Nephron progenitor cell (in vitro differentiated cells): ENCODE measurements around the gene LTBP1.

Experiments
- DNase-seq: peaks from one replicate; pipeline ENCODE4 v3.0.0; 2021
- H3K27ac Mint-ChIP-seq: 2 replicates; pipeline ENCODE4 v1.8.0; 2021; ENCODE audit warnings: mild to moderate bottlenecking, moderate library complexity, mixed read lengths
- H3K27me3 Mint-ChIP-seq: 2 replicates; pipeline ENCODE4 v1.8.0; 2021; ENCODE audit warnings: mild to moderate bottlenecking, low read depth, mixed read lengths; ENCODE audit not compliant: poor library complexity
- H3K36me3 Mint-ChIP-seq: 2 replicates; pipeline ENCODE4 v1.8.0; 2021; ENCODE audit warnings: low read depth, mixed read lengths
- H3K4me1 Mint-ChIP-seq: 2 replicates; pipeline ENCODE4 v1.8.0; 2021; ENCODE audit warnings: mixed read lengths
- H3K4me3 Mint-ChIP-seq: 2 replicates; pipeline ENCODE4 v1.8.0; 2021; ENCODE audit warnings: mild to moderate bottlenecking, moderate library complexity, mixed read lengths
- H3K9me3 Mint-ChIP-seq: 2 replicates; pipeline ENCODE4 v1.8.0; 2021; ENCODE audit warnings: mild to moderate bottlenecking, moderate library complexity, mixed read lengths
- CTCF ChIP-seq: fragments of 200-600 bp; sonication (generic); IDR thresholded peaks from 2 replicates; pipeline ENCODE4 v1.5.0; 2021; ENCODE audit warnings: antibody characterized with exemption

The LTBP1 gene

GRCh38 chr2:33336036-33336625, 389.4 kb downstream of the LTBP1 start:
- no peak for TF ChIP-seq CTCF

GRCh38 chr2:33337385-33337960, 390.7 kb downstream of the LTBP1 start:
- Mint-ChIP-seq H3K4me1 (peaks cover 18% of the 10 kb centered on the region), H3K36me3 (peaks cover 46% of the 10 kb centered on the region), H3K27me3 (no peaks in the 10 kb centered on the region), H3K9me3 (no peaks in the 10 kb centered on the region), H3K27ac (no peak overlapping the region), H3K4me3 (no peak overlapping the region)
- TF ChIP-seq CTCF, result no peak
- no peak for DNase-seq

More at GRCh38 chr2:33336036-33336625, 389.4 kb downstream of the LTBP1 start:
- no peak for DNase-seq
- peak overlapping the region; percentile 20 for H3K27ac Mint-ChIP-seq
- H3K27me3 Mint-ChIP-seq, result no peaks in the 10 kb centered on the region
- no peaks in the 10 kb centered on the region for H3K9me3 Mint-ChIP-seq
- peaks cover 18% of the 10 kb centered on the region for H3K4me1 Mint-ChIP-seq
- no peak overlapping the region for H3K4me3 Mint-ChIP-seq
- H3K36me3 Mint-ChIP-seq, result peaks cover 41% of the 10 kb centered on the region

GRCh38 chr2:33337981-33338380, 391.2 kb downstream of the LTBP1 start:
- no peak for TF ChIP-seq CTCF
- Mint-ChIP-seq H3K9me3 (no peaks in the 10 kb centered on the region), H3K27me3 (no peaks in the 10 kb centered on the region), H3K4me1 (peaks cover 14% of the 10 kb centered on the region), H3K27ac (no peak overlapping the region), H3K36me3 (peaks cover 46% of the 10 kb centered on the region), H3K4me3 (no peak overlapping the region)
- no peak for DNase-seq

GRCh38 chr2:33339269-33339668, 392.5 kb downstream of the LTBP1 start:
- H3K4me1 Mint-ChIP-seq, result peaks cover 14% of the 10 kb centered on the region
- no peak for TF ChIP-seq CTCF
- no peak overlapping the region for H3K4me3 Mint-ChIP-seq
- H3K36me3 Mint-ChIP-seq, result peaks cover 34% of the 10 kb centered on the region
- H3K27ac Mint-ChIP-seq, result no peak overlapping the region
- DNase-seq, result no peak
- no peaks in the 10 kb centered on the region for H3K9me3 Mint-ChIP-seq
- no peaks in the 10 kb centered on the region for H3K27me3 Mint-ChIP-seq

DNA sequence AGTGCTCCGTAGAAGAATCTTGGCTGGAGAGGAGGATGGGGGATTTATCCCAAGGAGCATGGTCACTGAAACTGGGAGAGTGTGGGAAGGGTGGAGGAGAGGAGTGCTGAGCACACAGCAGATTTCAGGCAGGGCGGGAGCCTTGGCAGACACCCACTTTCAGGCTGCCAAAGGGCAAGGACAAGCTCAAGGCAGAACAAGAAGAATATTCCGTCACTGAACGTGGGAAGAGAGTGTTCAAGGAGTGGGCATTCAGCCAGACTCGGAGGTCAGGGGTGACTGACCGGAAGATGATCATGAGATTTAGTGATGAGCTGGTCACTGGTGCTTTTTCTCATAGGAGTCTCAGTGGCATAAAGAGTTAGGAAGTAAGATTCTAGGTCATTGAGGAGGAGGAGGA, 393.5 kb downstream of the LTBP1 start:
- Mint-ChIP-seq H3K27me3 (no peaks in the 10 kb centered on the region), H3K36me3 (peaks cover 36% of the 10 kb centered on the region), H3K4me3 (no peak overlapping the region), H3K9me3 (no peaks in the 10 kb centered on the region), H3K4me1 (peaks cover 14% of the 10 kb centered on the region), H3K27ac (peak overlapping the region; percentile 86)
- no peak for DNase-seq
- no peak for TF ChIP-seq CTCF

DNA sequence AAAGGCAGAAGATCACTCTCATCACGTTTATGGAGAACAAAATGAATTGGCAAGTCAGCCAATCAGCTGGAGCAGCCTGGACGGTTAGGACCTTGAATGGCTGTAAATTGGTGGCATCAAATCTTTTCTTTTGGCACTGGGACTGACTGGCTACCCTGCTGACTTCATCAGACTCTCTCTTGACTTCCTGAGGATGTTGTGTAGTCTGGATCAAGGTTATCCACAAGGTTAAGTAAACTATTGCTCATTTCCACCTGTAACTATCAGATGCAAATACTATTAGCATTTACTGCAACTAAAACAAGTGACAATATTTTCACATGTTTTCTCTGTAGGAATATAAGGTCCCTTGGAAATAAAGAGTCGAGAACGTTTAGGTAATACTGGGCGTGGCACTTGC, 395.4 kb downstream of the LTBP1 start:
- H3K9me3 Mint-ChIP-seq, result no peaks in the 10 kb centered on the region
- no peak for TF ChIP-seq CTCF
- H3K36me3 Mint-ChIP-seq, result peaks cover 32% of the 10 kb centered on the region
- no peak overlapping the region for H3K4me3 Mint-ChIP-seq
- no peak for DNase-seq
- H3K4me1 Mint-ChIP-seq, result peaks cover 14% of the 10 kb centered on the region
- no peaks in the 10 kb centered on the region for H3K27me3 Mint-ChIP-seq
- H3K27ac Mint-ChIP-seq, result no peak overlapping the region
